Ovary (tissue), 10 donors: ENCODE data around the gene SNAP29. TPM values are rescaled to one million over a fixed set of nuclear protein-coding genes. Genes with fewer than 3 reads are reported as not detected.

Experiments used
- DNase-seq, 5 donors: peaks; one replicate each; pipeline ENCODE4 v3.0.0-alpha.2; 2019 to 2020
- H3K27ac ChIP-seq, 2 donors: fragments of 200-600 bp; one replicate each; pipeline versions ENCODE4 v1.5.1 to v1.8.0; 2019 to 2022
- H3K27me3 ChIP-seq: fragments of 200-600 bp; one replicate; pipeline ENCODE4 v1.8.0; 2022
- H3K36me3 ChIP-seq: fragments of 200-600 bp; sonication (generic); one replicate; pipeline ENCODE4 v1.5.1; 2019
- H3K4me1 ChIP-seq: one replicate; pipeline ENCODE4 v1.8.1; 2013; ENCODE audit warnings: mild to moderate bottlenecking, moderate library complexity; ENCODE audit not compliant: insufficient read depth
- H3K4me3 ChIP-seq: fragments of 200-600 bp; sonication (generic); one replicate; pipeline ENCODE4 v1.5.1; 2017
- H3K9me3 ChIP-seq, 2 donors: fragments of 200-600 bp in 1 of 2; sonication (generic) in 1 of 2; one replicate each; pipeline versions ENCODE4 v1.5.1 to v1.8.1; 2013 to 2019; ENCODE audit warnings: mild to moderate bottlenecking in 1 of 2, moderate library complexity in 1 of 2
- CTCF ChIP-seq, 3 donors: fragments of 450-650 bp in 2 of 3; fragments of 200-600 bp in 1 of 3; IDR thresholded peaks; one replicate each; pipeline versions ENCODE4 v1.5.1 to v1.8.0; 2016 to 2022; ENCODE audit warnings: antibody characterized with exemption in 3 of 3, mild to moderate bottlenecking in 1 of 3
- EP300 ChIP-seq: sonication (generic); formaldehyde crosslinking; IDR thresholded peaks from one replicate; pipeline ENCODE4 v1.6.1; 2017; ENCODE audit warnings: antibody characterized with exemption
- POLR2A ChIP-seq: fragments of 450-650 bp; IDR thresholded peaks from one replicate; pipeline ENCODE4 v1.6.1; 2017; ENCODE audit warnings: antibody characterized with exemption, mild to moderate bottlenecking, moderate library complexity
- whole genome bisulfite sequencing, 3 donors: extraction: QIAGEN DNeasy Blood & Tissue Kit in 1 of 3; methylation state at CpG; one replicate each; pipeline versions ENCODE4 v1.1.5 to v1.1.7; 2013 to 2017; 5-methylcytosine and 5-hydroxymethylcytosine counted together
- intact Hi-C, 4 donors: fragments of 100-400 bp; cut with DNase I; formaldehyde crosslinking; loops; one replicate each; pipeline versions ENCODE4 v1.11.0 to v1.15.1; 2022 to 2023
- long read RNA-seq, 3 donors: library from polyadenylated mRNA in 2 of 3; unstranded in 2 of 3; transcript quantifications; one replicate each; pipeline ENCODE4 v2.0.0 and lab custom pipeline, GENCODE V29; 2021 to 2026
- polyA plus RNA-seq, 2 donors: library from polyadenylated mRNA; stranded (reverse); fragments of 200-250 nt in 1 of 2; fragments of 350-450 nt in 1 of 2; fragmentation: Illumina TruSeq in 1 of 2; extraction: RNeasy Lipid Tissue Mini Kit (QIAGEN cat#74804) in 1 of 2; gene quantifications; one replicate each; pipeline ENCODE4 v1.2.3, GENCODE V29; 2013 to 2014
- total RNA-seq, 7 donors: library from RNA; depleted of rRNA in 2 of 7; stranded (reverse); fragments of >200 nt in 2 of 7; fragmentation: NEBNext Ultra II Directional in 3 of 7; extraction: Animal tissue kit (Norgen Biotek cat#: 25700) in 3 of 7; gene quantifications; one replicate each; pipeline versions ENCODE4 v1.1.0 to v1.2.4, GENCODE V29; 2016 to 2023
- donor health status: DM: no; HTN: no; CAD: no; lungs with moderate emphysema.
- donor health status: DM: no; HTN: no; CAD: no.
- donor health status: Bipolar disorder and iron deficiency.
- donor health status: DM: yes; HTN: yes; CAD: no.
- donor health status: DM: no; HTN: no; CAD: no.
- donor health status: DM: yes; HTN: yes; CAD: no.

SNAP29 gene
- total RNA-seq (10 to 100 TPM; 12.1 to 25.1 (median 22.9) TPM), polyA plus RNA-seq (10 to 100 TPM; 12.0 to 58.6 TPM)
- long read RNA-seq, donor 1, full-length matches to known transcripts = 43 of 91 reads
- long read RNA-seq, donor 1, partial matches to known transcripts = 32 of 91 reads
- long read RNA-seq, donor 1, other reads (novel, unspliced or antisense) = 16 of 91 reads
- long read RNA-seq, donor 2, full-length matches to known transcripts = 36 of 36 reads
- long read RNA-seq, donor 2, partial matches to known transcripts = 0 of 36 reads
- long read RNA-seq, donor 2, other reads (novel, unspliced or antisense) = 0 of 36 reads
- long read RNA-seq, donor 3, full-length matches to known transcripts = 81 of 103 reads
- long read RNA-seq, donor 3, partial matches to known transcripts = 19 of 103 reads
- long read RNA-seq, donor 3, other reads (novel, unspliced or antisense) = 3 of 103 reads

- H3K27me3 ChIP-seq = no peaks in the 10 kb centered on the region
- TF ChIP-seq CTCF (IDR thresholded peaks at IDR 0.05) (peak in 2 of 3 donors; percentile 57 to 69), POLR2A (peak; percentile 86), EP300 (no peak)
- peak within 1 kb of the TSS; percentile 88 for H3K4me3 ChIP-seq
- no peaks in the 10 kb centered on the region for H3K9me3 ChIP-seq
- peak; percentile 98 to 99 (median 99) for DNase-seq
- peaks cover 6% of the 10 kb centered on the region for H3K4me1 ChIP-seq
- 0 to 1% (median 1%) methylated on average over 41 to 100 of the region's 100 CpGs for WGBS, 3 donors
- H3K36me3 ChIP-seq = no peaks in the 10 kb centered on the region
- H3K27ac ChIP-seq = peak within 1 kb of the TSS; percentile 86 to 91
- intact Hi-C loops = loop anchor here in 1 of 4 donors (10.0 kb wide), 1 partner anchor 94 kb away; no protein-coding TSS in a partner anchor
Observed at GRCh38 chr22:20858615-20859416, at the start of gene SNAP29, which contains the start of gene PI4KA. SNAP29 (plus strand) TSS chr22:20859007; CDS start chr22:20859111, 104 bp downstream. PI4KA (minus strand) TSS chr22:20858811; CDS start chr22:20858725, 86 bp downstream.

- Histone ChIP-seq H3K9me3 (no peaks in the 10 kb centered on the region), H3K4me1 (no peaks in the 10 kb centered on the region), H3K4me3 (no peak overlapping the region), H3K27me3 (no peaks in the 10 kb centered on the region), H3K27ac (no peak overlapping the region), H3K36me3 (no peaks in the 10 kb centered on the region)
- TF ChIP-seq CTCF (IDR thresholded peaks at IDR 0.05) = no peak
- no peak for TF ChIP-seq EP300
- no peak for TF ChIP-seq POLR2A
- 90 to 96% (median 93%) methylated on average over 6 of the region's 6 CpGs for WGBS, 3 donors
- intact Hi-C loops = no loop called here
- no peak for DNase-seq
Observed at GRCh38 chr22:20809538-20810185, 49.1 kb upstream of the SNAP29 start.

- Histone ChIP-seq H3K36me3 (no peaks in the 10 kb centered on the region), H3K4me1 (no peaks in the 10 kb centered on the region), H3K27me3 (no peaks in the 10 kb centered on the region), H3K4me3 (no peak overlapping the region), H3K9me3 (no peaks in the 10 kb centered on the region), H3K27ac (no peak overlapping the region)
- TF ChIP-seq EP300 (no peak), CTCF (IDR thresholded peaks at IDR 0.05) (no peak), POLR2A (no peak)
- DNase-seq = no peak
- intact Hi-C loops = no loop called here
- 87 to 92% (median 91%) methylated on average over 9 of the region's 9 CpGs for WGBS, 3 donors
Observed at GRCh38 chr22:20810645-20811044, 48.2 kb upstream of the SNAP29 start.

- Histone ChIP-seq H3K27me3 (no peaks in the 10 kb centered on the region), H3K4me1 (no peaks in the 10 kb centered on the region), H3K9me3 (no peaks in the 10 kb centered on the region), H3K36me3 (no peaks in the 10 kb centered on the region), H3K27ac (no peak overlapping the region), H3K4me3 (no peak overlapping the region)
- DNase-seq = no peak
- TF ChIP-seq EP300 (no peak), POLR2A (no peak), CTCF (IDR thresholded peaks at IDR 0.05) (no peak)
- WGBS, 3 donors = 92 to 100% (median 93%) methylated on average over 1 of the region's 1 CpG
- intact Hi-C loops = no loop called here
Observed at GRCh38 chr22:20811171-20811570, 47.6 kb upstream of the SNAP29 start.
